GM23338 (cell line): ENCODE results near the gene CNN3. TPM values are rescaled to one million over a fixed set of nuclear protein-coding genes. Genes with fewer than 3 reads are reported as not detected.

ENCODE experiments used
- ATAC-seq: fragments of 200-7000 bp; cut with Tn5 transposase; 3 replicates; pipeline ENCODE4 v1.9.1; 2020
- DNase-seq: peaks from one replicate; pipeline ENCODE4 v3.0.0-alpha.2; 2015; ENCODE audit warnings: low spot score
- H2AFZ ChIP-seq: fragments of 200-600 bp; sonication (generic); 2 replicates; pipeline ENCODE4 v1.8.0; 2016; ENCODE audit warnings: antibody characterized with exemption, mild to moderate bottlenecking, moderate library complexity
- H3F3A ChIP-seq: fragments of 200-600 bp; sonication (generic); replicated peaks from 2 replicates; pipeline ENCODE4 v1.8.0; 2017; ENCODE audit warnings: antibody characterized with exemption, mixed run types, low read depth
- H3K27ac ChIP-seq: fragments of 200-600 bp; sonication (generic); 2 replicates; pipeline ENCODE4 v1.6.1; 2016; ENCODE audit warnings: low read depth
- H3K27me3 ChIP-seq: fragments of 200-600 bp; sonication (generic); 2 replicates; pipeline ENCODE4 v1.8.0; 2016; ENCODE audit warnings: mild to moderate bottlenecking, mixed run types, moderate library complexity; ENCODE audit not compliant: insufficient read depth
- H3K36me3 ChIP-seq: fragments of 200-600 bp; sonication (generic); 2 replicates; pipeline ENCODE4 v1.8.0; 2016; ENCODE audit warnings: mild to moderate bottlenecking; ENCODE audit not compliant: insufficient read depth
- H3K4me1 ChIP-seq: fragments of 200-600 bp; sonication (generic); 2 replicates; pipeline ENCODE4 v1.8.0; 2016; ENCODE audit warnings: mild to moderate bottlenecking, moderate library complexity; ENCODE audit not compliant: insufficient read depth
- H3K4me2 ChIP-seq: fragments of 200-600 bp; sonication (generic); 2 replicates; pipeline ENCODE4 v1.7.1; 2017; ENCODE audit warnings: mixed run types
- H3K4me3 ChIP-seq: fragments of 200-600 bp; sonication (generic); 2 replicates; pipeline ENCODE4 v1.6.1; 2016; ENCODE audit warnings: mixed run types
- H3K79me2 ChIP-seq: fragments of 200-600 bp; sonication (generic); replicated peaks from 2 replicates; pipeline ENCODE4 v1.8.0; 2017; ENCODE audit warnings: mild to moderate bottlenecking; ENCODE audit not compliant: insufficient read depth
- H3K9me2 ChIP-seq: fragments of 200-600 bp; sonication (generic); 2 replicates; pipeline ENCODE4 v1.8.0; 2017; ENCODE audit not compliant: insufficient read depth
- H4K20me1 ChIP-seq: fragments of 200-600 bp; sonication (generic); replicated peaks from 2 replicates; pipeline ENCODE4 v1.8.0; 2017; ENCODE audit warnings: mild to moderate bottlenecking; ENCODE audit not compliant: insufficient read depth
- H3K27ac Mint-ChIP-seq: 2 replicates; pipeline ENCODE4 v1.8.0; 2020; ENCODE audit warnings: inconsistent platforms, mild to moderate bottlenecking, moderate library complexity, mixed read lengths
- H3K27me3 Mint-ChIP-seq: 3 replicates; pipeline ENCODE4 v1.8.0; 2022; ENCODE audit warnings: low read depth, mild to moderate bottlenecking, moderate library complexity, mixed read lengths, inconsistent platforms; ENCODE audit not compliant: insufficient read depth, poor library complexity
- H3K36me3 Mint-ChIP-seq: 3 replicates; pipeline ENCODE4 v1.8.0; 2021; ENCODE audit warnings: low read depth, mild to moderate bottlenecking, inconsistent platforms, moderate library complexity, mixed read lengths
- H3K4me1 Mint-ChIP-seq: 3 replicates; pipeline ENCODE4 v1.8.0; 2020; ENCODE audit warnings: mild to moderate bottlenecking, inconsistent platforms, mixed read lengths
- H3K4me3 Mint-ChIP-seq: 3 replicates; pipeline ENCODE4 v1.8.0; 2021; ENCODE audit warnings: moderate library complexity, mild to moderate bottlenecking, inconsistent platforms, mixed read lengths
- H3K9me3 Mint-ChIP-seq: 3 replicates; pipeline ENCODE4 v1.8.0; 2020; ENCODE audit warnings: moderate library complexity, mild to moderate bottlenecking, inconsistent platforms, mixed read lengths
- CREB1 ChIP-seq: fragments of 250-450 bp; sonication (Bioruptor Pico); IDR thresholded peaks from 2 replicates; pipeline ENCODE4 v1.5.0; 2020; ENCODE audit warnings: low read depth, mild to moderate bottlenecking, moderate library complexity
- EZH2 ChIP-seq: fragments of 200-600 bp; sonication (generic); IDR thresholded peaks from one replicate; pipeline ENCODE4 v1.8.0; 2017; ENCODE audit warnings: antibody characterized with exemption, mild to moderate bottlenecking, low read depth; ENCODE audit not compliant: unreplicated experiment
- EZH2phosphoT487 ChIP-seq: fragments of 200-600 bp; sonication (generic); IDR thresholded peaks from one replicate; pipeline ENCODE4 v1.8.1; 2018; ENCODE audit warnings: antibody characterized with exemption; ENCODE audit not compliant: unreplicated experiment
- JUNB ChIP-seq: IDR thresholded peaks from one replicate; pipeline ENCODE4 v1.6.1; 2016; ENCODE audit warnings: antibody characterized with exemption; ENCODE audit not compliant: unreplicated experiment
- NANOG ChIP-seq: IDR thresholded peaks from 2 replicates; pipeline ENCODE4 v1.6.1; 2016; ENCODE audit warnings: antibody characterized with exemption, borderline replicate concordance
- POLR2AphosphoS5 ChIP-seq: IDR thresholded peaks from 2 replicates; pipeline ENCODE4 v1.6.1; 2016; ENCODE audit warnings: antibody characterized with exemption, low read depth
- STAT1 ChIP-seq: IDR thresholded peaks from one replicate; pipeline ENCODE4 v1.6.1; 2016; ENCODE audit warnings: antibody characterized with exemption; ENCODE audit not compliant: unreplicated experiment
- ZNF114 ChIP-seq: fragments of 250-450 bp; sonication (Bioruptor Pico); IDR thresholded peaks from 2 replicates; pipeline ENCODE4 v1.5.0; 2020; ENCODE audit warnings: mild to moderate bottlenecking, moderate library complexity
- ZNF331 ChIP-seq: fragments of 250-450 bp; sonication (Bioruptor Pico); IDR thresholded peaks from 2 replicates; pipeline ENCODE4 v1.5.0; 2020; ENCODE audit warnings: low read depth, mild to moderate bottlenecking, moderate library complexity
- polyA plus RNA-seq: library from polyadenylated mRNA; unstranded; fragments of >200 nt; fragmentation: Nextera tagmentation; extraction: Ambion mirVana; gene quantifications from 2 replicates; pipeline ENCODE4 v1.2.1, GENCODE V29; 2016
- total RNA-seq: library from RNA; depleted of rRNA; stranded (reverse); fragments of >200 nt; shearing (Covaris generic); gene quantifications from 2 replicates; pipeline ENCODE4 v1.2.3, GENCODE V29; 2014
- TF ChIP-seq, protein P1 (sequence below), 2 experiments: fragments of 200-600 bp in 1 of 2; sonication (generic) in 1 of 2; conservative IDR thresholded peaks; 2 replicates each; pipeline versions ENCODE4 v1.5.1 to v1.6.1; 2016 to 2017; ENCODE audit warnings: antibody characterized with exemption in 2 of 2, low read depth in 2 of 2, mild to moderate bottlenecking in 2 of 2, moderate library complexity in 1 of 2
- TF ChIP-seq, protein P2 (sequence below): IDR thresholded peaks from one replicate; pipeline ENCODE4 v1.6.1; 2018; ENCODE audit warnings: antibody characterized with exemption; ENCODE audit not compliant: unreplicated experiment
- TF ChIP-seq, protein P3 (sequence below): IDR thresholded peaks from 2 replicates; pipeline ENCODE4 v1.6.1; 2016; ENCODE audit warnings: antibody characterized with exemption
- TF ChIP-seq, protein P4 (sequence below): fragments of 250-450 bp; sonication (Bioruptor Pico); IDR thresholded peaks from 2 replicates; pipeline ENCODE4 v1.5.0; 2020; ENCODE audit warnings: mild to moderate bottlenecking, moderate library complexity

The CNN3 gene
- total and polyA plus RNA-seq, 2 experiments from 2014 or later = 220 to 312 TPM

DNA sequence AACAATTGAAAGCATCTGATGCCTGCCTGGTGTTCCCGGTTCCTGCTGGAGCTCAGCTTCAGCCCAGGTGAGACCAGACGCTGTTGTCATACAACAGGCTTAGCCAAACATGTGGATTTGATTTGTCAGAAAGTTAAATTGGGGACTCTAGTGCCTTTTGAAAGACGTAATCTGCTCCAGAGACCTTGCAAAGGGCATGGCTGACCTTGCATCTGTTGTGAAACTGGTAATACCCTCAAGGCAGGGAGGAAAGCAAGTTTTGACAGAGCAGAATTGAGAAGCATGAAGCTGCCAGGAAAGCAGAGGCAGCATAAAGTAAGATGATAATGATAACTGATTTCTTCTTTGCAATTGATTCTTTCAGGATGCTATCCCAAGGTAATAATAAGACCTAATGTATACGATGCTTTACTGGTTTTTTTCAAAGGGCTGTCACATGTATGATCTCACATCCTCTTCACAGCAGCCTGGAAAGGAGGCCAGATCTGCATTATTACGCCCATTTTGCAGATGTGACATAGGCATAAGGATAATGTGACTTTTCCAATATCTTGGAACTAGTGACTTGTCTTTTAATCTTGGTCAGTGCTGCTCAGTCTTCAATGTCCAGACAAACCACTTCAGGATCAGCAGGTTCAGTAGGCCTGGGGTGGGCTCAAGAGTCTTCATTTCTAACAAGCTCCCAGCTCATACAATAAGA, 24.7 kb upstream of the CNN3 start:
- Mint-ChIP-seq H3K4me1 (peaks cover 12% of the 10 kb centered on the region), H3K27me3 (peaks cover 3% of the 10 kb centered on the region), H3K27ac (no peak overlapping the region), H3K36me3 (no peaks in the 10 kb centered on the region; the same call in 2 of the 3 replicates), H3K9me3 (no peaks in the 10 kb centered on the region), H3K4me3 (no peak overlapping the region)
- Histone ChIP-seq H3K4me3 (no peak overlapping the region), H3K27me3 (no peaks in the 10 kb centered on the region), H3K9me2 (no peaks in the 10 kb centered on the region), H3K79me2 (no peaks in the 10 kb centered on the region), H3K36me3 (no peaks in the 10 kb centered on the region), H3K4me2 (no peak overlapping the region), H3F3A (no peaks in the 10 kb centered on the region), H4K20me1 (no peaks in the 10 kb centered on the region), H2AFZ (no peak overlapping the region), H3K4me1 (peaks cover 12% of the 10 kb centered on the region), H3K27ac (no peak overlapping the region)
- DNase-seq (no peak), ATAC-seq (no peak)
- no peak for TF ChIP-seq EZH2
- TF ChIP-seq, protein P1, sequence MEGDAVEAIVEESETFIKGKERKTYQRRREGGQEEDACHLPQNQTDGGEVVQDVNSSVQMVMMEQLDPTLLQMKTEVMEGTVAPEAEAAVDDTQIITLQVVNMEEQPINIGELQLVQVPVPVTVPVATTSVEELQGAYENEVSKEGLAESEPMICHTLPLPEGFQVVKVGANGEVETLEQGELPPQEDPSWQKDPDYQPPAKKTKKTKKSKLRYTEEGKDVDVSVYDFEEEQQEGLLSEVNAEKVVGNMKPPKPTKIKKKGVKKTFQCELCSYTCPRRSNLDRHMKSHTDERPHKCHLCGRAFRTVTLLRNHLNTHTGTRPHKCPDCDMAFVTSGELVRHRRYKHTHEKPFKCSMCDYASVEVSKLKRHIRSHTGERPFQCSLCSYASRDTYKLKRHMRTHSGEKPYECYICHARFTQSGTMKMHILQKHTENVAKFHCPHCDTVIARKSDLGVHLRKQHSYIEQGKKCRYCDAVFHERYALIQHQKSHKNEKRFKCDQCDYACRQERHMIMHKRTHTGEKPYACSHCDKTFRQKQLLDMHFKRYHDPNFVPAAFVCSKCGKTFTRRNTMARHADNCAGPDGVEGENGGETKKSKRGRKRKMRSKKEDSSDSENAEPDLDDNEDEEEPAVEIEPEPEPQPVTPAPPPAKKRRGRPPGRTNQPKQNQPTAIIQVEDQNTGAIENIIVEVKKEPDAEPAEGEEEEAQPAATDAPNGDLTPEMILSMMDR (conservative IDR thresholded peaks at IDR 0.05; ENCODE audit: low read depth in 2 of 2) = no peak
- TF ChIP-seq EZH2phosphoT487 = no peak
- no peak for TF ChIP-seq CREB1
- no peak for TF ChIP-seq STAT1
- TF ChIP-seq, protein P2, sequence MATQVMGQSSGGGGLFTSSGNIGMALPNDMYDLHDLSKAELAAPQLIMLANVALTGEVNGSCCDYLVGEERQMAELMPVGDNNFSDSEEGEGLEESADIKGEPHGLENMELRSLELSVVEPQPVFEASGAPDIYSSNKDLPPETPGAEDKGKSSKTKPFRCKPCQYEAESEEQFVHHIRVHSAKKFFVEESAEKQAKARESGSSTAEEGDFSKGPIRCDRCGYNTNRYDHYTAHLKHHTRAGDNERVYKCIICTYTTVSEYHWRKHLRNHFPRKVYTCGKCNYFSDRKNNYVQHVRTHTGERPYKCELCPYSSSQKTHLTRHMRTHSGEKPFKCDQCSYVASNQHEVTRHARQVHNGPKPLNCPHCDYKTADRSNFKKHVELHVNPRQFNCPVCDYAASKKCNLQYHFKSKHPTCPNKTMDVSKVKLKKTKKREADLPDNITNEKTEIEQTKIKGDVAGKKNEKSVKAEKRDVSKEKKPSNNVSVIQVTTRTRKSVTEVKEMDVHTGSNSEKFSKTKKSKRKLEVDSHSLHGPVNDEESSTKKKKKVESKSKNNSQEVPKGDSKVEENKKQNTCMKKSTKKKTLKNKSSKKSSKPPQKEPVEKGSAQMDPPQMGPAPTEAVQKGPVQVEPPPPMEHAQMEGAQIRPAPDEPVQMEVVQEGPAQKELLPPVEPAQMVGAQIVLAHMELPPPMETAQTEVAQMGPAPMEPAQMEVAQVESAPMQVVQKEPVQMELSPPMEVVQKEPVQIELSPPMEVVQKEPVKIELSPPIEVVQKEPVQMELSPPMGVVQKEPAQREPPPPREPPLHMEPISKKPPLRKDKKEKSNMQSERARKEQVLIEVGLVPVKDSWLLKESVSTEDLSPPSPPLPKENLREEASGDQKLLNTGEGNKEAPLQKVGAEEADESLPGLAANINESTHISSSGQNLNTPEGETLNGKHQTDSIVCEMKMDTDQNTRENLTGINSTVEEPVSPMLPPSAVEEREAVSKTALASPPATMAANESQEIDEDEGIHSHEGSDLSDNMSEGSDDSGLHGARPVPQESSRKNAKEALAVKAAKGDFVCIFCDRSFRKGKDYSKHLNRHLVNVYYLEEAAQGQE = no peak
- TF ChIP-seq JUNB = no peak
- no peak for TF ChIP-seq POLR2AphosphoS5
- TF ChIP-seq, protein P3, sequence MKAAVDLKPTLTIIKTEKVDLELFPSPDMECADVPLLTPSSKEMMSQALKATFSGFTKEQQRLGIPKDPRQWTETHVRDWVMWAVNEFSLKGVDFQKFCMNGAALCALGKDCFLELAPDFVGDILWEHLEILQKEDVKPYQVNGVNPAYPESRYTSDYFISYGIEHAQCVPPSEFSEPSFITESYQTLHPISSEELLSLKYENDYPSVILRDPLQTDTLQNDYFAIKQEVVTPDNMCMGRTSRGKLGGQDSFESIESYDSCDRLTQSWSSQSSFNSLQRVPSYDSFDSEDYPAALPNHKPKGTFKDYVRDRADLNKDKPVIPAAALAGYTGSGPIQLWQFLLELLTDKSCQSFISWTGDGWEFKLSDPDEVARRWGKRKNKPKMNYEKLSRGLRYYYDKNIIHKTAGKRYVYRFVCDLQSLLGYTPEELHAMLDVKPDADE = no peak
- TF ChIP-seq, protein P4, sequence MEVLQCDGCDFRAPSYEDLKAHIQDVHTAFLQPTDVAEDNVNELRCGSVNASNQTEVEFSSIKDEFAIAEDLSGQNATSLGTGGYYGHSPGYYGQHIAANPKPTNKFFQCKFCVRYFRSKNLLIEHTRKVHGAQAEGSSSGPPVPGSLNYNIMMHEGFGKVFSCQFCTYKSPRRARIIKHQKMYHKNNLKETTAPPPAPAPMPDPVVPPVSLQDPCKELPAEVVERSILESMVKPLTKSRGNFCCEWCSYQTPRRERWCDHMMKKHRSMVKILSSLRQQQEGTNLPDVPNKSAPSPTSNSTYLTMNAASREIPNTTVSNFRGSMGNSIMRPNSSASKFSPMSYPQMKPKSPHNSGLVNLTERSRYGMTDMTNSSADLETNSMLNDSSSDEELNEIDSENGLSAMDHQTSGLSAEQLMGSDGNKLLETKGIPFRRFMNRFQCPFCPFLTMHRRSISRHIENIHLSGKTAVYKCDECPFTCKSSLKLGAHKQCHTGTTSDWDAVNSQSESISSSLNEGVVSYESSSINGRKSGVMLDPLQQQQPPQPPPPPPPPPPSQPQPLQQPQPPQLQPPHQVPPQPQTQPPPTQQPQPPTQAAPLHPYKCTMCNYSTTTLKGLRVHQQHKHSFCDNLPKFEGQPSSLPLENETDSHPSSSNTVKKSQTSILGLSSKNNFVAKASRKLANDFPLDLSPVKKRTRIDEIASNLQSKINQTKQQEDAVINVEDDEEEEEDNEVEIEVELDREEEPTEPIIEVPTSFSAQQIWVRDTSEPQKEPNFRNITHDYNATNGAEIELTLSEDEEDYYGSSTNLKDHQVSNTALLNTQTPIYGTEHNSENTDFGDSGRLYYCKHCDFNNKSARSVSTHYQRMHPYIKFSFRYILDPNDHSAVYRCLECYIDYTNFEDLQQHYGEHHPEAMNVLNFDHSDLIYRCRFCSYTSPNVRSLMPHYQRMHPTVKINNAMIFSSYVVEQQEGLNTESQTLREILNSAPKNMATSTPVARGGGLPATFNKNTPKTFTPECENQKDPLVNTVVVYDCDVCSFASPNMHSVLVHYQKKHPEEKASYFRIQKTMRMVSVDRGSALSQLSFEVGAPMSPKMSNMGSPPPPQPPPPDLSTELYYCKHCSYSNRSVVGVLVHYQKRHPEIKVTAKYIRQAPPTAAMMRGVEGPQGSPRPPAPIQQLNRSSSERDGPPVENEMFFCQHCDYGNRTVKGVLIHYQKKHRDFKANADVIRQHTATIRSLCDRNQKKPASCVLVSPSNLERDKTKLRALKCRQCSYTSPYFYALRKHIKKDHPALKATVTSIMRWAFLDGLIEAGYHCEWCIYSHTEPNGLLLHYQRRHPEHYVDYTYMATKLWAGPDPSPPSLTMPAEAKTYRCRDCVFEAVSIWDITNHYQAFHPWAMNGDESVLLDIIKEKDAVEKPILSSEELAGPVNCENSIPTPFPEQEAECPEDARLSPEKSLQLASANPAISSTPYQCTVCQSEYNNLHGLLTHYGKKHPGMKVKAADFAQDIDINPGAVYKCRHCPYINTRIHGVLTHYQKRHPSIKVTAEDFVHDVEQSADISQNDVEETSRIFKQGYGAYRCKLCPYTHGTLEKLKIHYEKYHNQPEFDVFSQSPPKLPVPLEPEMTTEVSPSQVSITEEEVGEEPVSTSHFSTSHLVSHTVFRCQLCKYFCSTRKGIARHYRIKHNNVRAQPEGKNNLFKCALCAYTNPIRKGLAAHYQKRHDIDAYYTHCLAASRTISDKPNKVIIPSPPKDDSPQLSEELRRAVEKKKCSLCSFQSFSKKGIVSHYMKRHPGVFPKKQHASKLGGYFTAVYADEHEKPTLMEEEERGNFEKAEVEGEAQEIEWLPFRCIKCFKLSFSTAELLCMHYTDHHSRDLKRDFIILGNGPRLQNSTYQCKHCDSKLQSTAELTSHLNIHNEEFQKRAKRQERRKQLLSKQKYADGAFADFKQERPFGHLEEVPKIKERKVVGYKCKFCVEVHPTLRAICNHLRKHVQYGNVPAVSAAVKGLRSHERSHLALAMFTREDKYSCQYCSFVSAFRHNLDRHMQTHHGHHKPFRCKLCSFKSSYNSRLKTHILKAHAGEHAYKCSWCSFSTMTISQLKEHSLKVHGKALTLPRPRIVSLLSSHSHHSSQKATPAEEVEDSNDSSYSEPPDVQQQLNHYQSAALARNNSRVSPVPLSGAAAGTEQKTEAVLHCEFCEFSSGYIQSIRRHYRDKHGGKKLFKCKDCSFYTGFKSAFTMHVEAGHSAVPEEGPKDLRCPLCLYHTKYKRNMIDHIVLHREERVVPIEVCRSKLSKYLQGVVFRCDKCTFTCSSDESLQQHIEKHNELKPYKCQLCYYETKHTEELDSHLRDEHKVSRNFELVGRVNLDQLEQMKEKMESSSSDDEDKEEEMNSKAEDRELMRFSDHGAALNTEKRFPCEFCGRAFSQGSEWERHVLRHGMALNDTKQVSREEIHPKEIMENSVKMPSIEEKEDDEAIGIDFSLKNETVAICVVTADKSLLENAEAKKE (CRISPR knock-in tag) = no peak
- TF ChIP-seq NANOG = no peak
- no peak for TF ChIP-seq ZNF331
- TF ChIP-seq ZNF114 (CRISPR knock-in tag) = no peak
